Stomach (tissue), 4 donors: Measurements from ENCODE around the gene ADGRE1.

Experiments
- POLR2A ChIP-seq, 4 donors: fragments of 450-650 bp; IDR thresholded peaks; one replicate each; pipeline ENCODE4 v1.6.1; 2016; ENCODE audit warnings: antibody characterized with exemption in 4 of 4, control low read depth in 2 of 4, mild to moderate bottlenecking in 1 of 4, moderate library complexity in 1 of 4
- TF ChIP-seq, protein P1 (sequence below), 7 experiments: fragments of 450-650 bp in 4 of 7; fragments of 200-600 bp in 3 of 7; sonication (generic) in 3 of 7; IDR thresholded peaks; one replicate each; pipeline ENCODE4 v1.5.1; 2016 to 2019; ENCODE audit warnings: antibody characterized with exemption in 7 of 7, control low read depth in 2 of 7, mild to moderate bottlenecking in 1 of 7

- TF ChIP-seq, protein P1, sequence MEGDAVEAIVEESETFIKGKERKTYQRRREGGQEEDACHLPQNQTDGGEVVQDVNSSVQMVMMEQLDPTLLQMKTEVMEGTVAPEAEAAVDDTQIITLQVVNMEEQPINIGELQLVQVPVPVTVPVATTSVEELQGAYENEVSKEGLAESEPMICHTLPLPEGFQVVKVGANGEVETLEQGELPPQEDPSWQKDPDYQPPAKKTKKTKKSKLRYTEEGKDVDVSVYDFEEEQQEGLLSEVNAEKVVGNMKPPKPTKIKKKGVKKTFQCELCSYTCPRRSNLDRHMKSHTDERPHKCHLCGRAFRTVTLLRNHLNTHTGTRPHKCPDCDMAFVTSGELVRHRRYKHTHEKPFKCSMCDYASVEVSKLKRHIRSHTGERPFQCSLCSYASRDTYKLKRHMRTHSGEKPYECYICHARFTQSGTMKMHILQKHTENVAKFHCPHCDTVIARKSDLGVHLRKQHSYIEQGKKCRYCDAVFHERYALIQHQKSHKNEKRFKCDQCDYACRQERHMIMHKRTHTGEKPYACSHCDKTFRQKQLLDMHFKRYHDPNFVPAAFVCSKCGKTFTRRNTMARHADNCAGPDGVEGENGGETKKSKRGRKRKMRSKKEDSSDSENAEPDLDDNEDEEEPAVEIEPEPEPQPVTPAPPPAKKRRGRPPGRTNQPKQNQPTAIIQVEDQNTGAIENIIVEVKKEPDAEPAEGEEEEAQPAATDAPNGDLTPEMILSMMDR (IDR thresholded peaks at IDR 0.05), result no peak
- TF ChIP-seq POLR2A (IDR thresholded peaks at IDR 0.05), result no peak
Observed at GRCh38 chr19:6956573-6956972, 69.2 kb downstream of the ADGRE1 start.
